LNCAP (cell line): ENCODE measurements around the gene CYFIP1.

Experiments
- CTCF ChIP-seq: fragments of 450-650 bp; IDR thresholded peaks from 2 replicates; pipeline ENCODE4 v1.5.1; 2017; ENCODE audit warnings: mild to moderate bottlenecking

The CYFIP1 gene

DNA sequence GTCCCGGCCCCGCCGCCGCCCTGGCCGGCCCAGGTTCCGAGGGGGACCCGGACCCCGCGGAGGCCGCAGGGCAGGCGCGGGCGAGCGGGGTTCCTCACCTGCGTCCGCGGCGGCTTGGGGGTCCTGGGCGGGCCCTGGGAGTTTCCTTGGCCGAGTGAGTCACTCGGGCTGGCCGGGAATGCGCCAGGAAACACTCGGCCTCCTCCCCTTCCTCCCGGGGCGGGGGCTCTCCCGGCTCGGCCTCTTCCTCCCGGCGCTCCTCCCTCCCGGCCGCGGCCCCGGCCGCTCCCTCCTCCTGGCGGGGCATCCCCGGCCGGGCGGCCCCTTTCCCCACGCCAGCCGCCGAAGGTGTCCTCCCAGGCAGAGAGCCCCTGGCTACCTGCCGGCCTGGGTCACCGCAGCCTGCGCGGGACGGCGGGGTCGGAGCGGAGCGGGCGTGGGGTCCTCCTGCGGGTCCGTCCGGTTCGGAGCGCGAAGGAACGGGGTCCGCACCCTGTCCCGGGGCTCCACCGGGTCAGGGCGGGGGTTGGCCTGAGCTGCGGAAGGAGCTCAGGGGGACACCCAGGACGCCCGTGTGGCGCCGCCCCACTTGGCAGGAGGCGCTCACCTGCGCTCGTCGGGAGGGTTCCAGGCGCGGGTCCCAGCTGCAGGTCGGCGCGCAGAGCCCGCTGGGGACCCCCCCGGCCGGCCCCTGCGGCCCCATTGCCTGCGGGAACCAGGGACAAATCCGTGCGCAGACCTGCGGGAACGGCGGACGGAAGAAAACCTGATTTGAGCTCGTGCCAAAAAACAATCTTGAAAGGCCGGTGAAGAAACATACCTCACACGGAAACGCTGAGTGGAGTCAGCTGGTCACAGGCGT lies at the start of gene CYFIP1:
Gene CYFIP1 (minus strand): TSS at position 180 of the 862 bp plus-strand sequence. CDS start 33,083 bp downstream, outside the sequence.
- no peak for TF ChIP-seq CTCF

DNA sequence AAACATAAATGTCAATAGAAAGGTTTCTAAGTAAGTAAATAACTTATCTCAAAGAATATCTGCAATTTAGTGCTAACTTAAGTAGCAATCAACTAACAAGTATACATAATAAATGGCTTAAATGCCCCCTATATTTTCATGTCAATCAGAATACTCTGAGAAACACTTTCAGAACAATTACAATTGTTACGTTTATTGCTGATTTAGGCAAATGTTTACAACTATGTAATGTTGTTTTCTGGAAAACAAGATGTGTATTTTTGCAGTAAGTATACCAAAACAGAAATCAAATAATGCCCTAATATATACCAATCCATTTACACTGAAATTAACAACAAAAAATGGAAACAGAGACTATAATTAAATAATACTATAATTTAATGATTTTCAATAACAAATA lies 46.0 kb upstream of the CYFIP1 start:
- no peak for TF ChIP-seq CTCF

DNA sequence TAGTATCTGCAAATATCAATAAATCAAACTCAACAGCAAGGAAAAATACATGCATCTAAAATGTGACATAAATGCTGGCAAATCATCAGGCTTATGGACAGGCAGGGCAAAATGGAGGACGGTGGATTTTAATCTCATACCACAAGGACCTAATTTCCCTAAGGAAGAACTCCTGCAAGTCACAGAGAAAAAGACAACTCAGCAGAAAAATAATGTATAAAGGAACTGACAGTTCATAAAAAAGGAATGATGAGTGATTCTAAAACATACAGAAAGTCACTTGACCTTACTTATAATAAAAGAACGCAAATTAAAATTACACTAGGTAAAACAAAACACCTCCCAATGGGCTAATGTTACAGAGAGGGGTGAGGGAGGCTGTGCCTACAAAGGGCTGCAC lies 42.0 kb upstream of the CYFIP1 start:
- TF ChIP-seq CTCF = no peak

GRCh38 chr15:23014394-23015000 lies 34.3 kb upstream of the CYFIP1 start:
- no peak for TF ChIP-seq CTCF

DNA sequence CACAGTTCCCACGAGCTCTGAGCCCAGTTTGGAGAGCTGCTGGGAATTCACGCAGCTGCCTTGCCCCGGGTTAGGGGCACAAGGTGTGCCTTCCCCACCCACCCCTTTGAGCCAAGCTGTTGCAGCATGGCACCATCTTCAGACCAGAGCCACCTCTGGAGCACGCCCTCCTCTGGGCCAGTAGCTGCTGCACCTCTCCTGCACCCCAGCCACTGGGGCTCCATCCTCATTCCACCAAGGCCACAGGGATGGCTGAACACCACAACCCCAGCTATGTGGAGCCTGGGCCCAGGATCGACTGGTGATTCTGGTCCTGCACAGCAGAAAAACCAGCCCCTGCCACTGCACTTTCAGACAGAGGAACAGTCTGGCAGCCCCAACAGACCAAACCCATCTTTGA lies 33.5 kb upstream of the CYFIP1 start:
- TF ChIP-seq CTCF = no peak

DNA sequence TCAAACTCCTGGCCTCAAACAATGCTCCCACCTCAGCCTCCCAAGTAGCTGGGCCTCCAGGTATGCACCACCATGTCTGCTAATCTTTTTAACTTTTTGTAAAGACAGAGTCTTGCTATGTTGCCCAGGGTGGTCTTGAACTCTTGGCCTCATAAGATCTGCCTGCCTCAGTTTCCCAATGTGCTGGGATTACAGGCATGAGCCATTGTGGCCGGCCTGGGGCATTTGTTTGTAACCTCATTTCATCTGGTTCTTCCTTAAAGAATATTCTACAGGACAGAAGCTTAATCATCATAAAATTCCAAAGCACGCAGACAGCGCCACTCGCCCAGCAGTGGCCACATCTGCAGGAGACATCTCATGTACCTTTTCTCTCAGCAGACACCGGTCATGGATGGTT lies 23.6 kb upstream of the CYFIP1 start:
- no peak for TF ChIP-seq CTCF

- TF ChIP-seq CTCF = no peak
These were observed 22.8 kb upstream of the CYFIP1 start for GRCh38 chr15:23002920-23003319.
